H1 (cell line): Measurements from ENCODE around the gene MTFR2. TPM values are rescaled to one million over a fixed set of nuclear protein-coding genes. Genes with fewer than 3 reads are reported as not detected.

ENCODE experiments used
- CTCF ChIA-PET: fragments of 300-600 bp; sonication (Branson Sonifier 250); formaldehyde crosslinking; loops from one replicate; lab custom pipeline; 2021; ENCODE audit not compliant: partially characterized antibody; lab: Charles Lee
- POLR2A ChIA-PET: fragments of 300-600 bp; sonication (Branson Sonifier 250); formaldehyde crosslinking; loops from one replicate; lab custom pipeline; 2021; ENCODE audit warnings: inconsistent platforms; ENCODE audit not compliant: partially characterized antibody; lab: Charles Lee
- DNase-seq, 2 experiments: peaks; one replicate each; pipeline versions ENCODE4 v3.0.0 to v3.0.0-alpha.2; 2010 to 2022; ENCODE audit warnings: low spot score in 2 of 2, low read depth in 1 of 2, mixed read lengths in 1 of 2
- FAIRE-seq: peaks from 2 replicates; lab custom pipeline; 2011; peaks lifted over from hg19 to GRCh38; lab: Jason Lieb, UNC
- H2AFZ ChIP-seq: 2 replicates; pipeline ENCODE4 v1.8.1; 2012; ENCODE audit warnings: low read length, inconsistent platforms
- H2AK5ac ChIP-seq: 2 replicates; pipeline ENCODE4 v1.6.1; 2013; ENCODE audit warnings: low read depth, low read length
- H2BK120ac ChIP-seq: replicated peaks from 2 replicates; pipeline ENCODE3; 2013; ENCODE audit warnings: low read depth, low read length, inconsistent platforms
- H2BK12ac ChIP-seq: 2 replicates; pipeline ENCODE4 v1.6.1; 2013; ENCODE audit warnings: low read depth, low read length
- H2BK15ac ChIP-seq: 2 replicates; pipeline ENCODE4 v1.6.1; 2013; ENCODE audit warnings: low read length
- H2BK20ac ChIP-seq: 2 replicates; pipeline ENCODE4 v1.6.1; 2013; ENCODE audit warnings: low read length
- H2BK5ac ChIP-seq: 2 replicates; pipeline ENCODE4 v1.6.1; 2013; ENCODE audit warnings: low read depth, low read length
- H3K14ac ChIP-seq: 2 replicates; pipeline ENCODE4 v1.6.1; 2013; ENCODE audit warnings: inconsistent platforms; ENCODE audit not compliant: insufficient read length
- H3K18ac ChIP-seq: 2 replicates; pipeline ENCODE4 v1.6.1; 2013; ENCODE audit warnings: low read length; ENCODE audit errors: extremely low read depth
- H3K23ac ChIP-seq: 2 replicates; pipeline ENCODE4 v1.6.1; 2013; ENCODE audit warnings: inconsistent platforms; ENCODE audit not compliant: insufficient read length
- H3K23me2 ChIP-seq: 2 replicates; pipeline ENCODE4 v1.6.1; 2013; ENCODE audit warnings: low read depth, low read length
- H3K27ac ChIP-seq: 2 replicates; pipeline ENCODE4 v1.6.1; 2011; ENCODE audit warnings: low read depth, low read length, inconsistent platforms
- H3K27me3 ChIP-seq, 4 experiments: replicated peaks in 1 of 4; 1 replicate in 1 of 4; 2 replicates in 3 of 4; pipeline versions ENCODE4 v1.6.1 to v1.8.1; 2011 to 2013; ENCODE audit warnings: low read length in 3 of 4, mild to moderate bottlenecking in 3 of 4, inconsistent platforms in 2 of 4, mixed read lengths in 2 of 4, moderate library complexity in 1 of 4; ENCODE audit not compliant: control insufficient read depth in 3 of 4, insufficient read depth in 3 of 4; ENCODE audit errors: extremely low read depth in 1 of 4
- H3K36me3 ChIP-seq, 4 experiments: 2 replicates each; pipeline versions ENCODE4 v1.6.1 to v1.8.1; 2011 to 2013; ENCODE audit warnings: mild to moderate bottlenecking in 4 of 4, low read length in 3 of 4, moderate library complexity in 2 of 4, control low read depth in 1 of 4, inconsistent platforms in 1 of 4; ENCODE audit not compliant: insufficient read depth in 4 of 4, control insufficient read depth in 2 of 4
- H3K4ac ChIP-seq: replicated peaks from 2 replicates; pipeline ENCODE3; 2013; ENCODE audit warnings: low read length, low read depth, mixed read lengths, inconsistent platforms; ENCODE audit not compliant: insufficient read length
- H3K4me1 ChIP-seq, 4 experiments: replicated peaks in 1 of 4; 1 replicate in 1 of 4; 2 replicates in 3 of 4; pipeline versions ENCODE4 v1.6.1 to v1.8.1; 2011 to 2013; ENCODE audit warnings: low read length in 3 of 4, inconsistent platforms in 2 of 4, mixed read lengths in 1 of 4; ENCODE audit not compliant: insufficient read depth in 4 of 4, control insufficient read depth in 3 of 4
- H3K4me2 ChIP-seq, 2 experiments: 2 replicates each; pipeline versions ENCODE4 v1.6.1 to v1.8.1; 2011 to 2013; ENCODE audit warnings: low read depth in 2 of 2, low read length in 2 of 2, control low read depth in 1 of 2, inconsistent platforms in 1 of 2, mild to moderate bottlenecking in 1 of 2; ENCODE audit not compliant: insufficient read depth in 1 of 2
- H3K4me3 ChIP-seq, 4 experiments: fragments of 200-600, 300-600 bp in 1 of 4; sonication (generic), shearing (Covaris generic), sonication (Bioruptor Twin) in 1 of 4; 2 replicates each; pipeline versions ENCODE4 v1.5.1 to v1.8.1; 2011 to 2016; ENCODE audit warnings: low read length in 4 of 4, low read depth in 3 of 4, control low read depth in 2 of 4, inconsistent platforms in 2 of 4, mild to moderate bottlenecking in 2 of 4, mixed read lengths in 1 of 4, moderate library complexity in 1 of 4; ENCODE audit not compliant: insufficient read depth in 2 of 4; ENCODE audit errors: extremely low read depth in 1 of 4
- H3K56ac ChIP-seq: replicated peaks from 2 replicates; pipeline ENCODE3; 2013; ENCODE audit warnings: low read depth, mild to moderate bottlenecking, mixed read lengths, low read length, inconsistent platforms; ENCODE audit not compliant: insufficient read length
- H3K79me1 ChIP-seq: 2 replicates; pipeline ENCODE4 v1.6.1; 2013; ENCODE audit warnings: low read depth, low read length, control low read depth
- H3K79me2 ChIP-seq, 2 experiments: 2 replicates each; pipeline versions ENCODE4 v1.6.1 to v1.8.1; 2012 to 2013; ENCODE audit warnings: low read length in 2 of 2, mild to moderate bottlenecking in 2 of 2, inconsistent platforms in 1 of 2; ENCODE audit not compliant: insufficient read depth in 2 of 2, control insufficient read depth in 1 of 2
- H3K9ac ChIP-seq, 4 experiments: replicated peaks in 1 of 4; 1 replicate in 1 of 4; 2 replicates in 3 of 4; pipeline versions ENCODE4 v1.6.1 to v1.8.1; 2011 to 2013; ENCODE audit warnings: low read depth in 3 of 4, low read length in 3 of 4, control low read depth in 2 of 4, mild to moderate bottlenecking in 2 of 4, moderate library complexity in 2 of 4, inconsistent platforms in 1 of 4; ENCODE audit errors: extremely low read depth in 1 of 4
- H3K9me3 ChIP-seq, 2 experiments: 2 replicates each; pipeline versions ENCODE4 v1.6.1 to v1.8.1; 2012 to 2013; ENCODE audit warnings: mild to moderate bottlenecking in 2 of 2, moderate library complexity in 2 of 2, control low read depth in 1 of 2, inconsistent platforms in 1 of 2, low read depth in 1 of 2, low read length in 1 of 2, mixed read lengths in 1 of 2; ENCODE audit not compliant: insufficient read depth in 2 of 2
- H4K20me1 ChIP-seq, 2 experiments: replicated peaks in 1 of 2; 2 replicates each; pipeline versions ENCODE3 to v1.8.1; 2011 to 2013; ENCODE audit warnings: inconsistent platforms in 2 of 2, low read length in 2 of 2, mild to moderate bottlenecking in 1 of 2; ENCODE audit not compliant: insufficient read depth in 2 of 2, control insufficient read depth in 1 of 2
- H4K5ac ChIP-seq: 2 replicates; pipeline ENCODE4 v1.6.1; 2013; ENCODE audit warnings: low read length, low read depth, mixed read lengths, inconsistent platforms; ENCODE audit not compliant: insufficient read length
- H4K8ac ChIP-seq: 2 replicates; pipeline ENCODE4 v1.8.0; 2013; ENCODE audit warnings: mild to moderate bottlenecking, moderate library complexity, low read length, inconsistent platforms; ENCODE audit not compliant: insufficient read depth; ENCODE audit errors: extremely low read depth
- H4K91ac ChIP-seq: replicated peaks from 2 replicates; pipeline ENCODE3; 2013; ENCODE audit warnings: low read length, mixed read lengths, inconsistent platforms; ENCODE audit not compliant: insufficient read length
- ASH2L ChIP-seq: fragments of 200-600, 300-600 bp; sonication (generic); IDR thresholded peaks from one replicate; pipeline ENCODE4 v1.7.1; 2017; ENCODE audit warnings: low read length
- CBX5 ChIP-seq: fragments of 300-800, 300-1000 bp; sonication (generic); IDR thresholded peaks from 2 replicates; pipeline ENCODE4 v1.7.1; 2016; ENCODE audit warnings: antibody characterized with exemption, low read length, low read depth
- POLR2A ChIP-seq, 2 experiments: IDR thresholded peaks; 1 replicate in 1 of 2; 2 replicates in 1 of 2; pipeline ENCODE4 v1.6.1; 2011; ENCODE audit warnings: low read depth in 2 of 2, low read length in 2 of 2, mild to moderate bottlenecking in 2 of 2; ENCODE audit errors: control extremely low read depth in 1 of 2
- WGBS, 2 experiments: shearing (Covaris generic) in 1 of 2; methylation state at CpG; one replicate each; pipeline versions ENCODE4 v1.1.6 to v1.1.7; 2013 to 2015; ENCODE audit warnings: low lambda C conversion rate in 2 of 2, mixed read lengths in 2 of 2, inconsistent platforms in 1 of 2, low coverage in 1 of 2, missing lambda C conversion rate in 1 of 2; ENCODE audit not compliant: insufficient replicate concordance in 2 of 2, insufficient coverage in 1 of 2, insufficient read length in 1 of 2; ENCODE audit errors: extremely low coverage in 1 of 2, missing lambda C conversion rate in 1 of 2; 5-methylcytosine and 5-hydroxymethylcytosine counted together
- polyA plus RNA-seq, 7 experiments: library from polyadenylated mRNA; depleted of rRNA in 3 of 7; stranded (reverse) in 5 of 7; unstranded in 2 of 7; fragments of >200 nt in 5 of 7; fragments of 200-250 nt in 2 of 7; gene quantifications; 1 replicate in 5 of 7; 2 replicates in 1 of 7; 4 replicates in 1 of 7; pipeline versions ENCODE4 v1.2.1 to v1.2.3, GENCODE V29; 2011 to 2013; ENCODE audit warnings: missing spikeins in 2 of 7, mixed read lengths in 2 of 7
- total RNA-seq: library from RNA; stranded (reverse); fragmentation: NEBNext Ultra II Directional; extraction: Animal tissue kit (Norgen Biotek cat#: 25700); gene quantifications from 2 replicates; pipeline ENCODE4 v1.2.1, GENCODE V29; 2021

The MTFR2 gene
- total and polyA plus RNA-seq, 2 of the 8 experiments (the other 6 are each of a cell fraction or from before 2014, with no cell fraction given), result 8.5 to 10.7 TPM

GRCh38 chr6:136250686-136251008 is 536 bp upstream of the MTFR2 start:
- H3K4me2 ChIP-seq, result peak overlapping the region; percentile 86 to 95
- H3K27me3 ChIP-seq, result no peaks in the 10 kb centered on the region
- no peak overlapping the region; the same call in 1 of the 2 replicates for H3K18ac ChIP-seq
- no peaks in the 10 kb centered on the region for H3K79me1 ChIP-seq
- no peak overlapping the region for H3K27ac ChIP-seq
- no peak overlapping the region for H3K23ac ChIP-seq
- H4K8ac ChIP-seq, result no peak overlapping the region
- peaks cover 0 to 3% (median 0%) of the 10 kb centered on the region in 4 experiments; a peak in 2 of 7 replicates for H3K4me1 ChIP-seq
- no peak overlapping the region for H2BK15ac ChIP-seq
- 6% methylated on average over 8 of the region's 8 CpGs; no CpG with 5 or more reads in 1 of the 2 experiments for WGBS, 2 experiments
- ChIA-PET POLR2A (interaction anchor here (0.7 to 11.1 kb wide), 12 partner anchors 9 to 754 kb away, joined by 3 to 115 read pairs (median 4); partner anchors contain the start of genes BCLAF1 and MAP7), CTCF (interaction anchor here (0.9 to 2.5 kb wide), 5 partner anchors 23 to 300 kb away, joined by 3 to 8 read pairs (median 5); partner anchors contain the start of gene MAP7)
- no peak overlapping the region for H2BK20ac ChIP-seq
- H2BK5ac ChIP-seq, result no peak overlapping the region
- peak overlapping the region; percentile 79; the same call in 1 of the 2 replicates for H2AFZ ChIP-seq
- peak overlapping the region in 3 of 4 experiments; percentile 61 to 81 (median 64); a peak in 6 of 7 replicates for H3K9ac ChIP-seq
- H3K23me2 ChIP-seq, result peaks cover 2% of the 10 kb centered on the region; the same call in 1 of the 2 replicates
- H2BK12ac ChIP-seq, result no peak overlapping the region
- no peak for FAIRE-seq
- H2BK120ac ChIP-seq, result no peak overlapping the region
- DNase-seq, result no peak
- no peak overlapping the region for H2AK5ac ChIP-seq
- H4K91ac ChIP-seq, result no peak overlapping the region
- no peak overlapping the region for H3K14ac ChIP-seq
- H3K9me3 ChIP-seq, result no peaks in the 10 kb centered on the region
- TF ChIP-seq CBX5, result no peak
- peak; percentile 33 for TF ChIP-seq ASH2L
- TF ChIP-seq POLR2A (IDR thresholded peaks at IDR 0.05; ENCODE audit: control extremely low read depth in 1 of 2, low read depth in 2 of 2, low read length in 2 of 2), result peak in 1 of 2 experiments; percentile 2; a peak in 1 of 3 replicates
- no peak overlapping the region for H3K56ac ChIP-seq
- H3K4me3 ChIP-seq, result peak overlapping the region; percentile 70 to 97 (median 82)
- no peak overlapping the region for H4K5ac ChIP-seq
- H3K36me3 ChIP-seq, result no peaks in the 10 kb centered on the region; a peak in 1 of 8 replicates
- no peaks in the 10 kb centered on the region for H4K20me1 ChIP-seq
- H3K79me2 ChIP-seq, result peaks cover 0 to 6% of the 10 kb centered on the region in 2 experiments; a peak in 2 of 4 replicates
- H3K4ac ChIP-seq, result no peak overlapping the region
